Skin of body (tissue), 2 donors: ENCODE measurements around the gene CCDC175. TPM values are rescaled to one million over a fixed set of nuclear protein-coding genes. Genes with fewer than 3 reads are reported as not detected.

Experiments
- DNase-seq: peaks from one replicate; lab custom pipeline; 2025; lab: John Stamatoyannopoulos, UW
- total RNA-seq: library from RNA; depleted of rRNA; stranded (reverse); fragments of >200 nt; gene quantifications from one replicate; pipeline ENCODE4 v1.2.3, GENCODE V29; 2014

The CCDC175 gene
- total RNA-seq, 1 donor from 2014 or later: not detected

- no peak for DNase-seq
Measured at GRCh38 chr14:59540852-59541251, 35.8 kb downstream of the CCDC175 start.

- DNase-seq: no peak
Measured at GRCh38 chr14:59538936-59539335, 37.7 kb downstream of the CCDC175 start.

GRCh38 chr14:59537476-59537875, 39.1 kb downstream of the CCDC175 start:
- no peak for DNase-seq

GRCh38 chr14:59534361-59534987, 42.1 kb downstream of the CCDC175 start:
- DNase-seq: no peak

- DNase-seq: no peak
Measured at GRCh38 chr14:59532419-59532818, 44.2 kb downstream of the CCDC175 start.

- no peak for DNase-seq
Measured at GRCh38 chr14:59530349-59530748, 46.3 kb downstream of the CCDC175 start.

- no peak for DNase-seq
Measured at GRCh38 chr14:59529189-59529588, 47.4 kb downstream of the CCDC175 start.

- no peak for DNase-seq
Measured at GRCh38 chr14:59520224-59520623, 56.4 kb downstream of the CCDC175 start.

GRCh38 chr14:59511916-59512575, 64.6 kb downstream of the CCDC175 start:
- DNase-seq: no peak

GRCh38 chr14:59510966-59511365, 65.6 kb downstream of the CCDC175 start:
- no peak for DNase-seq

GRCh38 chr14:59510001-59510400, 66.6 kb downstream of the CCDC175 start:
- no peak for DNase-seq

- no peak for DNase-seq
Measured at GRCh38 chr14:59509101-59509500, 67.5 kb downstream of the CCDC175 start.

GRCh38 chr14:59507752-59508103, 68.9 kb downstream of the CCDC175 start:
- DNase-seq: no peak

GRCh38 chr14:59507063-59507751, 69.4 kb downstream of the CCDC175 start:
- DNase-seq: peak; percentile 21

GRCh38 chr14:59503256-59503655, 73.4 kb downstream of the CCDC175 start:
- DNase-seq: no peak

- DNase-seq: no peak
Measured at GRCh38 chr14:59500732-59501131, 75.9 kb downstream of the CCDC175 start.

- no peak for DNase-seq
Measured at GRCh38 chr14:59492384-59492783, 84.2 kb downstream of the CCDC175 start.

- DNase-seq: no peak
Measured at GRCh38 chr14:59490756-59491155, 85.9 kb downstream of the CCDC175 start.

GRCh38 chr14:59484639-59485175, 91.9 kb downstream of the CCDC175 start:
- peak; percentile 73 for DNase-seq

- peak; percentile 96 for DNase-seq
Measured at GRCh38 chr14:59483819-59484638, 92.6 kb downstream of the CCDC175 start, which contains the start of the genes JKAMP and L3HYPDH. Gene JKAMP, plus strand, starts transcription at chr14:59484517. Its CDS starts 73 bp downstream, at chr14:59484590. Gene L3HYPDH, minus strand, starts transcription at chr14:59484408. Its CDS starts 92 bp downstream, at chr14:59484316.

- DNase-seq: peak; percentile 35
Measured at GRCh38 chr14:59483363-59483762, 93.2 kb downstream of the CCDC175 start.
